Measurements from ENCODE around the gene PTPRO.

Gene PTPRO

DNA sequence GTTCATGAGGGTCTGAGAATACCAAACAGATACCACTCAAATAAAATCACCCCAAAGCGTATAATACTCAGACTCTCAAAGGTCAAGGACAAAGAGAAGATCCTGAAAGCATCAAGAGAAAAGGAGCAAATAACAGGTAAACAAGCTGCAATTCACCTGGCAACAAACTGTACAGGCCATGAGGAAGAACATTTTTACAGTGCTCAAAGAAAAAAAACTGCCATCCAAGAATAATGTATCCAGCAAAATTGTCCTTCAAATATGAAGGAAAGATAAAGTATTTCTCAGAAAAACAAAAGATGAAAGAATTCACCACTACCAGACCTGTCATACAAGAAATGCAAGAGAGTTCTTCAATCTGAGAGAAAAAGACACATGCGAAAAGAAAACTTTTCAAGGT is 206.4 kb downstream of the PTPRO start:
- DNase-seq: no peak

GRCh38 chr12:15530361-15530760 is 208.1 kb downstream of the PTPRO start:
- DNase-seq: no peak

GRCh38 chr12:15532364-15532977 is 210.2 kb downstream of the PTPRO start:
- no peak for DNase-seq

DNA sequence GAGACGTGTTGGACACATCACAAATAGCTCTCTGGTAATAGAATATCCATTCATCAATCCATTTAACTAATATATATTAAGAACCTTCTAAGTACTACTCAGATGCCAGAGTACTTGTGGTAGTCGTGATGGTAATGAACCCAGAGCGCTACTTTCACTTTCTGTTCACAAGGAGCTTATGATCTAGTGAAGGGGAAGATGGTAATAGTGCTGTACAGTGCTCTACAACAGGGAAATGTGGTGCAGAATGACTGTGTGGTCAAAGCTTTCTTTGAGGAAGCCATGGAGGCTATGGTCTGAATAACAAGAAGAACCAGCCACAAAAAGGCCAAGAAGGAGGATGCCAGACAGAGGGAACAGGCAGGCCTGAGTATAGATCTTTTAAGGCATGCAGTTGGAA is 212.0 kb downstream of the PTPRO start:
- DNase-seq: no peak

GRCh38 chr12:15534874-15535273 is 212.6 kb downstream of the PTPRO start:
- DNase-seq: no peak

DNA sequence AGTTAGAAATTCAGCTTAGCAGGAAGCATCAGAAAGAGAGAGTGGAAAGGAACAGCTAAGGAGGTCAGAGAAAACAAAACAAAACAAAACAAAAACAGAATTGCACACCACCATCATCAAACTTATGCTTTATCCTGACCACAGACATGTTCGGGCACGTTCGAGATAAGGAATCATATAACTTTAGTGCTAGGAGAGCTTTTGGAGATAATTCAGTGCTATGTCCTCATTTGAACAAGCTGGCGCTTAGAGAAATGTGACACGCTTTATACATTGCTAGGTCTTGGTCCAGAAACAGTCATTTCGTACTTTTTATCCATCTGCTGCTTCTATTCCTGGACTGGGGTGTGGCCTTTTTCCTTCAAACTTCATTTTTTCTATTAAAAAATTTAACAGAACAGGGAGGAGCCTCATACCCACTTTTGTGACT is 213.1 kb downstream of the PTPRO start:
- DNase-seq: no peak

DNA sequence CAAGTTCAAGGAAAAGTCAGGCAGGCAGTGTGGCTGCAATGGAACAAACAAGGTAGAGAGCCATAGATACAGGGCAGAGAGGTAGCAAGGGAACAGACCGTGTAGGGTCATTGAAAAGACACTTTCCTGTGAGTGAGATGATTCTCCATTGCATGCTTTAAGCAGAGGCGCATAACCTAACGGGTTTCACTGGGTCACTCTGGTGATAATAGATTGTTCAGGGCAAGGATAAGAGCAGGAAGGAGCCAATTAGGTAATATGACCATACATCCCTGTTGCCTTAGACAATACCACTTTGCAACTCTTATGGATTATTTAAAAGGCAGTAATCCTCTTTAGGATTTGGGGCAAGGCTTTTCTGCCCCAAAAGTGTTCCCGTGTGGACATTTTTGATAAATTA is 214.1 kb downstream of the PTPRO start:
- DNase-seq: no peak

DNA sequence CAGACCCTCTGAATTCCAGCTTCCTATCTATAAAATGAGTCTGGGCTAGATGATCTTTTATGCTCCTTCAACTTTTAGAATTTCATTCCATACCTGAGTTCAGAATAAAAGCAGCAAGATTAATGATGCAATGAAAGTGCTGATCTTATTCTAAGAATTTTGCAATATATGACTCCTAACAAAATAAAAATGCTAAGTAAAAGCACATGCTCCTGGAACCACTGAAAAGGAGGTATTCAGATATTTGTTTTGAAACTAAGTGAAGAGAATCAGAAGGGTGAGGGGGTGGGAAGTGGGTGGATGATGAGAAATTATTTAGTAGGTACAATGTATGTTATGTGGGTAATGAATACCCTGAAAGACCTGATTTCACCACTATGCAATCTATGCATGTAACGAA is 216.6 kb downstream of the PTPRO start:
- no peak for DNase-seq

- DNase-seq: no peak
These were observed 217.7 kb downstream of the PTPRO start for GRCh38 chr12:15540005-15540404.

DNA sequence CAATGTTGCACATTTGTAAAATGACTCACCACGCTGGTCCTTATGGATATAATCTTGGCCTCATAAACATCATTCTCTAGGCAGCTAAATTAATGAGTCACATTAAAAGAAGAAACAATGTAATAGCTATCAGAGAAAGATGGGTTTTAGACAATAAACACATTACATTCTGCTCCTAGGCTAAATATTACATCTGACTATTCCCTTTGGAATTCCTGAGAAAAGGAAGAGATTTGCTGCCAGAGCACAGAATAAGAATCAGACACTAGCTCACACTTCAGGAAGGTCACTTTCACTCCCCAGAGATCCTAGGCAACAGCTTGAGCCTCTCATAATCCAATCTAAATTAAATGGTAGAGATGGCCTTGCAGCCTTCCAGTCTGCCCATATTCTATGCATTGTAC is 218.2 kb downstream of the PTPRO start:
- DNase-seq: no peak

- DNase-seq: no peak
These were observed 219.8 kb downstream of the PTPRO start for GRCh38 chr12:15541996-15542631.

DNA sequence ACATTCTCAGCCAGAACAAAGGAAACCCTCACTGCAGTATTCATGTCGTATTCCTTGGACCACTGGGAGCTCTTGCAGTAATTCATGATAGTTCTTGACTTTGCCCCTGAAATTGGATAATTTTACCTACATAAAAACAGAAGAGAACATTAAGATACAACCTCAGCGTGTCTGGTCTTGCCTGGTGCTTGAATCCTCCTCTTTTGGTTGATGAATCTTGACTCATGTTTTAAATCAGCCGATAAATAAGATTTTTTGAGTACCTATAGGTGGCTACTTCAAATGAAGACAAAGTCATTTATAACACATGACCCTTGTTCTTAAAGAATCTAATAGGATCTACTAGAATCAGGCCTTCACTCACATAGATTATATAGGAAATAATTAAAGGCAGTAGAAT is 221.0 kb downstream of the PTPRO start:
- no peak for DNase-seq

DNA sequence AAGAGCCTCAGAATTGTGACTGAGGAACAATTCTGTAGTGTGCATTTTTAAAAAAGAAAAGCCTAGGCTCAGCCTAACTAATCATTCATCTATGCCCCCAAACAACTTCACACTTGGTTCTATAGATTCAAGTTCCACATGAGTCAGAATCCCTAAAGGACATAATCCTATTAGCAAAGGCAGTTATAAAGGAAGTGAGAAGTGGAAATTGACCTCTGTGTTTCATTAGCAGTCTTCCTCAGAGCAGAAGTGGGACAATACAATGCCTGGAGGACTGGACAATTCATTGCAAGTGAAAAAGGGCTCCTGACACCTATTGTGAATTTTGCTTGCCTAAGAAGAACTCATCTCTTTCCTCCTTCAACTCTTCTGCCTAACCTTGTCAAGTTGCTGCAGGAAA is 222.3 kb downstream of the PTPRO start:
- no peak for DNase-seq

GRCh38 chr12:15545334-15545733 is 223.0 kb downstream of the PTPRO start:
- DNase-seq: no peak

- no peak for DNase-seq
These were observed 223.9 kb downstream of the PTPRO start for GRCh38 chr12:15546102-15546701.

DNA sequence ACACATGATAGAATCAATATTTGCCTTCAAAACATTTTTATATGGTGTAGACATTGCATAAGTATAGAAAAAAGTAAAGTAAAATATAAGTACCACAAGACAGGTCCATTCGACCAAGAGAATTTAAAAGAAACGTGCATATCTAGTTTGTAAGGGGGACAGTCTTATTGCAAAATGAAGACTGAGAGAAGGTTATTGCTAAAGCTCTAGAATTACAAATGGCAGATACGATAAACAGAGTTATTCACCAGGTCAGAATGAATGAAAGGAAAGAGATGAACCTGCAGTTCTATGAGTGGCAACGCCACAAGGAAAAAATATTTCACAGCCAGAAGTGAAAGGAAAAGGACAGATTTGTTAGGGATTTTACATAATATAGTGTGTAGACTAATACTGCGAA is 224.8 kb downstream of the PTPRO start:
- DNase-seq: no peak

- no peak for DNase-seq
These were observed 225.4 kb downstream of the PTPRO start for GRCh38 chr12:15547691-15548090.

- peak; percentile 26 for DNase-seq
These were observed 228.5 kb downstream of the PTPRO start for GRCh38 chr12:15550793-15551192.

- no peak for DNase-seq
These were observed 233.1 kb downstream of the PTPRO start for GRCh38 chr12:15555446-15555845.

DNA sequence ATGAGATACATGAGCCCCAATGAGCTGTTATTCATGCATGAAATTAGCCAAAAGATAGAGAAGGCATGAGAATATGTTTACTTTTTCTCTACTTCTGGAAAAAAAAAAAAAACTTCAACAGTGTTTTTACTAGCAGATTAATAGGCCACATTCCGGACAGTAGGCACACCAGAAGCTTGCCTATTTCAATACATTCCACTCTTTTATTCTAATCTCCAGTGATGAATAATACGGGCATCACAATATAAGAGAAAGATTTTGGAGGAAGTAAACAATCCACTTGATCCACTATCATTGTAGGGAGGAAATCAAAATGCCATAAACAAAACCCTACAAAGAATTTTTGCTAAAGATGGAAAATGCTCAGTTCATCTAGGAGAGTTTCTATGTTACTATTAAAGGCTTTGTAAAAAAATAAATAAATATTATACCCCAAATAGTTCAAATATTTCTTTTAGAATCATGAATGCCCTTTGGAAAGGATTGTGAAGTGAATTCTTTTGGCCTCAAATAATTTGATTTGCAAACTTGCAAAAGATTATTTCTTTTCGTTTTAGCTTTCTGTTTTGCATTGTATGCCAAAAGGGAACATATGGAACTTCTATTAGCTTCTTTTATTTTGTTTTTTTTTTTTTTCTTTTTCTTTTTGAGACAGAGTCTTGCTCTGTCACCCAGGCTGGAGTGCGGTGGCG is 234.2 kb downstream of the PTPRO start:
- no peak for DNase-seq

GRCh38 chr12:15558915-15559528 is 236.7 kb downstream of the PTPRO start:
- no peak for DNase-seq

DNA sequence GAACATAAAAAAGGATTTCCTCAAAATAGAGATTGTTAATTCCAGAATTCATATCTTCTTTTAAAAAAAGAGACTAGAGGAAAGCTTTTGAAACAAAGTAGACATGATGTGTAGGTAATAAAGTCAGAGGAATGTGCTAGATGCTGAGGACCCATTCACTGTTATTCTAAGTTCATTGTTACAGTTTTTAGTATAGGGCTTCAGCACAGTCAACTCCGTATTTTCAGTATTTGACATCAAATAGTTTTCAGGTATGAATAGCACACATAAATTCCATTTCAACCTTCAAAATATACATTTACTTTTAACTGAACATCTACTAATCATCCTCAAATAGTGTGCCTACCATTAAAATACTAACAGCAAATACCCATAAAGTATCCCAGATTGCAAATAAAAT is 239.1 kb downstream of the PTPRO start:
- no peak for DNase-seq

DNA sequence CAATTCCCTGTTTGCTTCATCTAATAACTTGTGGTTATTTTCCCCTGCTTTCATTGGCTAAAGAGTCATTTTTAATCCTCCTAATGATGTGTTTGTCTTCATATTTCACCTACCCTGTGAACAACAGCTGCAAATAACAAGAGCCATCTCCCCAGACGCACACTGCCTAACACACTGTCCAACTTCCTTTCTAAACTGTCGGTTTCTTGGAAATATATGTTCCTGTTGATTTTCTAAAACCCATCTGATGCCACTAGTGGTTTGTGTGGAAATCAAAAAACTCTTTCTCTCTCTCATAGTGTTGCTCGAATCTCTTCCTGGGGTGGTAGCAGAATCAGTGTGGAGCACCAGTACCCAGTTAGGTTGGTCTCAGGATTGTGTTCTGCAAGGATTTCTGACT is 240.0 kb downstream of the PTPRO start:
- DNase-seq: no peak

DNA sequence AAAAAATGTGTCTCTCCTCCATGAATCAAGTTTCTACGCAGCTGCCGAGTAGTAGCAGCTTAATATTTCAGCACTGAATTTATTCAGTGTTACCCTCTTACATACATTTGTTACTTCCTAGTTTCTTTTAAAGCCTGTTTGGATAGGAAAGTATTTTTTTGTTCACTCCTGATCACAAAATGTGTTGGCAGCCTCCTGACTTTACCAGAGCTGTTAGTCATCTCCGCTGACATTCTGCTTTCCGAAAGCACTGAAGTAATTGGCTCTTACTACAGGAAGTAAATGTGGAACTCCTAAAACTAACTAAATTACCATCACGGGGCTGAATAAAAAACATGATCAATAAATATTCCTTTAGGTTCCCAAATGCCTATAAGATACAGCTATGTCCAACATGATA is 241.4 kb downstream of the PTPRO start:
- no peak for DNase-seq
